K562 (cell line): Measurements from ENCODE around the gene FEN1. TPM values are rescaled to one million over a fixed set of nuclear protein-coding genes. Genes with fewer than 3 reads are reported as not detected.

Experiments
- BACH1 ChIP-seq: fragments of 200-800 bp; sonication (Bioruptor generic); IDR thresholded peaks from 2 replicates; pipeline ENCODE4 v1.6.1; 2016; ENCODE audit warnings: missing genetic modification characterization, missing compliant biosample characterization
- BCOR ChIP-seq: fragments of 450-650 bp; IDR thresholded peaks from 2 replicates; pipeline ENCODE4 v1.6.1; 2016
- CEBPZ ChIP-seq: fragments of 150-350 bp; IDR thresholded peaks from 2 replicates; pipeline ENCODE4 v1.6.1; 2014; ENCODE audit warnings: low read depth, mild to moderate bottlenecking, low read length, borderline replicate concordance
- KLF13 ChIP-seq: fragments of 450-650 bp; IDR thresholded peaks from 2 replicates; pipeline ENCODE4 v1.6.1; 2016; ENCODE audit warnings: missing genetic modification characterization, low read depth, mild to moderate bottlenecking, missing compliant biosample characterization, moderate library complexity, borderline replicate concordance
- POLR2AphosphoS2 ChIP-seq: IDR thresholded peaks from 2 replicates; pipeline ENCODE4 v1.6.1; 2012; ENCODE audit warnings: low read length, improper control_type of control experiment
- SMAD1 ChIP-seq: fragments of 150-350 bp; IDR thresholded peaks from 2 replicates; pipeline ENCODE4 v1.6.1; 2014; ENCODE audit warnings: low read length, low read depth; ENCODE audit not compliant: partially characterized antibody
- THAP12 ChIP-seq: fragments of 250-450 bp; sonication (Bioruptor Pico); IDR thresholded peaks from 2 replicates; pipeline ENCODE4 v1.9.0; 2021; ENCODE audit warnings: mild to moderate bottlenecking, inconsistent platforms
- ZFX ChIP-seq: sonication (generic); formaldehyde crosslinking; IDR thresholded peaks from 2 replicates; pipeline ENCODE4 v1.8.0; 2022; ENCODE audit warnings: mild to moderate bottlenecking, missing genetic modification reagents, moderate library complexity
- ZNF165 ChIP-seq: fragments of 250-450 bp; sonication (Bioruptor Pico); IDR thresholded peaks from 2 replicates; pipeline ENCODE4 v1.4.0; 2020; ENCODE audit warnings: borderline replicate concordance
- polyA plus RNA-seq, 8 experiments: library from polyadenylated mRNA; depleted of rRNA in 4 of 8; stranded (reverse) in 5 of 8; unstranded in 3 of 8; fragments of >200 nt; fragmentation: Nextera tagmentation in 2 of 8; fragmentation: Illumina TruSeq in 1 of 8; extraction: Ambion mirVana in 2 of 8; extraction: Trizol in 1 of 8; gene quantifications; 2 replicates each; pipeline versions ENCODE4 v1.2.1 to v1.2.3, GENCODE V29; 2011 to 2014; ENCODE audit warnings: inconsistent platforms in 1 of 8, missing spikeins in 1 of 8
- total RNA-seq, 7 experiments: library from RNA; depleted of rRNA in 6 of 7; stranded (reverse); fragments of >200 nt in 6 of 7; fragmentation: Illumina TruSeq in 2 of 7; extraction: Trizol in 2 of 7; gene quantifications; 2 replicates each; pipeline versions ENCODE4 v1.2.1 to v1.2.3, GENCODE V29; 2011 to 2021; ENCODE audit warnings: low replicate concordance in 1 of 7

Gene FEN1
- total and polyA plus RNA-seq, 9 of the 15 experiments (the other 6 are each of a cell fraction or from before 2014, with no cell fraction given) = 58.1 to 156 (median 137) TPM

GRCh38 chr11:61814958-61815789, 22.5 kb downstream of the FEN1 start (continued):
- TF ChIP-seq THAP12 (CRISPR knock-in tag) (peak; percentile 83), SMAD1 (peak; percentile 50), BACH1 (tag) (no peak), ZNF165 (no peak), ZFX (CRISPR knock-in tag) (0 out of 2 replicates have a peak, but pooled peaks have one; percentile 87), POLR2AphosphoS2 (peak; percentile 99), KLF13 (no peak), CEBPZ (no peak), BCOR (no peak)
